GM19351 (cell line): ENCODE measurements around the gene LCN1.
"Not testable (repeated sequence)": the region's sequence is repeated elsewhere in the genome, so short reads cannot be mapped to it uniquely, and the experiment has no call there.

Experiments
- ATAC-seq: cut with Tn5 transposase; IDR thresholded peaks from one replicate; pipeline ENCODE4 v1.9.1; 2021; ENCODE audit warnings: mild to moderate bottlenecking, moderate library complexity; ENCODE audit not compliant: unreplicated experiment

Gene LCN1

GRCh38 chr9:135504262-135505243 lies 16.7 kb upstream of the LCN1 start:
- no peak for ATAC-seq

DNA sequence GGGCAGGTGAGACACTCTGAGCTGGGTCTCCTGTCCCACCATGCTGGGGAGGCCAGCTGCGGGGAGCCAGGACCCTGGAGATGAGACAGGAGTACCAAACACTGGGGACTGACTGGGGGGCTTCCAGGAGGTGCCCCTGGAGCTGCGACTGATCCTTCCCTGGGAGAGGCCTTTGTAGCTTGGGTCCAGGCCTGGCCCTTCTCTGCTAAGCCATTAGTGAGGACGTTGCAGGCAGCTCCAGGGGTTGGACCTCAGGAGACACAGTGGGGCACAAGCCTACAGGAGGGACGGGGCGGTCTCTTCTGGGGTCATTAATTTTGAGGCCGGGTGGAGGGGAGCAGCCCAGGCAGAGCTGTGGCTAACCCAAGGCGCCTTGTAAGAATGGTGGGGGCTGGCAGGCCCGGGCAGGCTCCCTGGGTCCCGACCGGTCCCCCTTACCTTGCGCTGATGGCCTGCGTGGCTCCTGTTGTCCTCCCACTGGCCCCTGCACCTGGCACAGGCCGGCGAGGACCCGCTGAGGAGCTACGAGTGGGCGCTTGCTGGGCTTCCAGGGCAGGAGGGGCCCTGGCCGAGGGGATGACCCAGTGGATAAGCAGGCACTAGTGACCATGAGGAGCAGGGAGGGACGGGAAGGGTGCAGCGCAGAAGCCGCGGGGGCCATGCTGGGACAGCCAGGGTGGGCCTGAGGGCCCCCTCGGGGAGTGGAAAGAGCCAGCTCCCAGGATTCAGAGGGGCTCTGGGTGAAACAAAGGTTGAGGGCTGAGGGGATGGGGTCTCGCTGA lies 15.6 kb upstream of the LCN1 start:
- no peak for ATAC-seq

DNA sequence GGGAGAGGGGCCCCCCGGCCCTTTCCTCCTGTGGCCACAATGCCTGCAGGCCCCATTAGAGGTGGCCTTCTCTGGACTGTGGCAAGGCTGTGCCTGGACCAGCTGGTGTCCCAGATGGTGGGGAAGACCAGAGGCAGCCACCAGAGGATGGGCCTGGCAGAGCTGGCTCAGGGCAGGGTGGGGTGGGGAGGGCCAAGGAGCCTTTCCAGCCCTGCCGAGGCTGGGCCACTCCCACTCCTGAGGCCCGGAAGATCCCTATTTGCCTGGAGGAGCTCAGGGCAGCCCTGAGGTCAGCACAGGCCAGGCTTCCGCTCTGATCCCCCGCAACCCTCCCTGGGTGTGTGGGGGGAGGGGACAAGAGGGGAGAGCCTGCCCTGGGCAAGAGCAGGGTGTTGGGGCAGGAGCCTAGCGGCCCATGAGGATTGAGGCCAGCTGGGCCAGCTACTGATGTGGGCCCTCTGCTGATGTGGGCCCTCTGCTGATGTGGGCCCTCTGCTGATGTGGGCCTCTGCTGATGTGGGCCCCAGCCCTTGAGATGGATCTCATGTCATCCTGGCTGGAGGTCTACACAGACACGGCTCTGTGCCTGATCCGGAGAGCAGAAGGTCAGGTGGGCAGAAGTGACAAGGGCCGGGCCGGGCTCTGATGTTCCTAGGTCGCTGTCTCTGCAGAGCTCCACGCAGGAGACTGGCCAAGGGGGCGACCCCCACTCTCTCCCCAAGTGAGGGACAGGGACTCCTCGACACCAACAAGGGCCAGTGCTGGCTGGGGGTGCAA lies 14.7 kb upstream of the LCN1 start:
- no peak for ATAC-seq

GRCh38 chr9:135507104-135508035 lies 13.9 kb upstream of the LCN1 start:
- no peak for ATAC-seq

DNA sequence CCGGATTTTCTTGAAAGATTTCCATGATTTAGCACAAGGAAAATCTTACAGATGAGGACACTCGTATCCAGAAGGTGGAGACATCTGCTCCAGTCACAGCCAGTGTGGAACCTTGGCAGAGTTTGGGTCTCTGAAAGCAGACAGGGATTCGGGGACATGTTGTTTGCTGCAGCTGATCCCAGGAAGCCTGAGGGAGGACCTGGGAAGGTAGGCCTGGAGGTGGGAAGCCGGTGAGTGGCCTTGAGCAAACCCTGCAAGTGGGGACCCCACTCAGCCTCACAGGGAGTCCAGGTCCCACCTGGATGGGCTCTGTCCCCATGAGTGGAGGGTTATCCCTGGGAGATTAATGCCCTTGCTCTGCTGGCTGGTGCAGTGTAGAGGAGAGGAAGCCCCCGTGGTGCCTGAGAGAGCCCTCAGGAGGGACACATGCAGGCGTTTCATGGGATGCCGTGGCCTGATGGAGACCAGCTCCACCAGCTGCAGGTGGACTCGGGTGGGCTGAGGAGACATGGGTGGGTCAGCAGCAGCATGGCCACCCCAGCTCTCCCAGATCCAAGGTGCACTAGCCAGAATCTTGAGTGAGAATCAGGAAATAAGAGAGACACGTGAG lies 12.9 kb upstream of the LCN1 start:
- no peak for ATAC-seq

DNA sequence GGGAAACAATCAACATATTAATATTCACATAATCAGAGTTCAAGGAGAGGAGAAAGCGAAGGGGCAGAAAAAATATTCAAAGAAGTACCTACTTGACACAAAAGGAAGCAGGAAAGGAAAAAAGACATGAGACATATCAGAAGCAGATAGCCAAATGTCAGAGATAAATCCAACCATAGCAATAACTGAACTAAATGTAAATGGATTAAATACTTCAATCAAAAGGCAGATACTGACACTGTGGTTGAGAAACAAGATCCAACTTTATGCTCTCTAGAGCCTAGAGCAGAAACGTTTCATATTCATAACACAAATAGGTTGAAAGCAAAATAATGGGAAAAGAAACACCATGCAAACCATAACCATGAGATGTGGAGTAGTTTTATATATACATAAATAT lies 11.8 kb upstream of the LCN1 start:
- no peak for ATAC-seq

DNA sequence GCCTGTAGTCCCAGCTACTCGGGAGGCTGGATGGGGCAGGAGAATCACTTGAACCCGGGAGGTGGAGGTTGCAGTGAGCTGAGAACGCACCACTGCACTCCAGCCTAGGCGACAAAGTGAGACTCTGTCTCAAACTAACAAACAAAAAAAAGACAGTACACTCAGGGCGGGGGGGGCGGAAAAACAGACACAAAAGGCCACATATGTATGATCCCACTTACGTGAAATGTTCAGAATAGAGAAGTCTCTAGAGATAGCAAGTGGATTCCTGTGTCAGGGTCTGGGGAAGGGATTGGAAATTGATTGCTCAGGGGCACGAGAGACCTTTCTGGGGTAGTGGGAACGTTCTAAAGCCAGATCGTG lies 9.0 kb upstream of the LCN1 start:
- ATAC-seq = no peak

DNA sequence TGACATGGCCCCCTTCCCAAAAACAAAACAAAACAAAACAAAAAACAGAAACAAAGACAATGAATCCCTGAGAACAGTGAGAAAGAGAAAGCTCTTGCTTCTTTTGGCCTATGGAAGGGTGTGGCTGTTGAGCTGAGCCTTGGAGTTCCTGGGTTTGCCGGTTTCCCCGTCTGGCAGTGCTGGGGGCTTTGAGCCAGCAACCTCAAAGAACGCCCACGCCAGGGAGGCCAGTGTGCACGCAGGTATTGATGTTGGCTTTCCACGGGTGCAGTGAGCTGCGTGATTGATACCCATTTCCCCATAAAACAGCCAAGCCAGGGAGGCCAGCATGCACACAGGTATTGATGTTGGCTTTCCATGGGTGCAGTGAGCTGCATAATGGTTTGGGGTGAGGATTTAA lies 8.3 kb upstream of the LCN1 start:
- ATAC-seq = no peak

- ATAC-seq = no peak
Observed at GRCh38 chr9:135513351-135513846, 7.8 kb upstream of the LCN1 start.

GRCh38 chr9:135513906-135514305 lies 7.3 kb upstream of the LCN1 start:
- ATAC-seq = not testable (repeated sequence)

GRCh38 chr9:135514342-135515082 lies 6.7 kb upstream of the LCN1 start:
- no peak for ATAC-seq

DNA sequence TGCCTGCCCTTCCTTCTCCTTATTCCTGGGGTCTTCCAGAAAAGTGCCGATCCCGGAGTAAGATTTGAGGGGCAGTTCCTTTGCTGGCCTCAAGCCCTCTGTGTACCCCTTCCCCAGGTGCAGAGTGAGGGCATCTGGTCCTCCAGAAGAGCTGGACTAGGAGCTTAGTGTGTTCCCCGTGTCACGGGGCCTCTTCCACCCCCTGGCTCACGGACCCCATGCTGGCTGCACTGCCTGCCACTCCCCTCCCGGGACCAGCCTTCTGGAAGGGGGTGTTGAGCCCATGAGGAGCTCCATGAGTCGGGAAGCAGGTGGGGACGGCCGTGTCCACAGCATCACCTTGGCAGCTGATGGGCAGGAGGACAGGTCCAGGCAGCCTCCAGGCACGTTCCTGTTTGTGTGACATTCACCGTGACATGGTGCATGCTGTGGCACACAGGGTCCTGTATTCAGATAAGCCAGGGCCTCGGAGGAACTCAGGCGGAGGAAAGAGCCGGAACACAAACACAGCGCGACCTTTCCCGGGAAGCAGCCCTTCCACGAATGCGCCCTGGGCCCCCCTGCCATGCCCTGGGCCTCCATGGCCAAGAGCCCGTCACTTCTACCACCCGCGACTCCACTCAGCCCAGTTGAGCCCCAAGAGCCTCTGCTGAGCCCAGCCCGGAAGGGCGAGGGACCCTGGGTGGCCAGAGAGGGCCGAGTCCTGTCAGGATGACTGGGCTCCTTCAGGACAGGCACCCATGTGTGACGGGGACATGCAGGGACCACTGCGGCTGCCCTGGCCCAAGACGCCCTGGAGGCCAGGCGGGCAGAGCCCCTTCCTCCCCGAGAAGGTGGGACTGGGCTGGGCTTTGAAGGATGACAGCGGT lies 5.9 kb upstream of the LCN1 start:
- ATAC-seq = no peak

DNA sequence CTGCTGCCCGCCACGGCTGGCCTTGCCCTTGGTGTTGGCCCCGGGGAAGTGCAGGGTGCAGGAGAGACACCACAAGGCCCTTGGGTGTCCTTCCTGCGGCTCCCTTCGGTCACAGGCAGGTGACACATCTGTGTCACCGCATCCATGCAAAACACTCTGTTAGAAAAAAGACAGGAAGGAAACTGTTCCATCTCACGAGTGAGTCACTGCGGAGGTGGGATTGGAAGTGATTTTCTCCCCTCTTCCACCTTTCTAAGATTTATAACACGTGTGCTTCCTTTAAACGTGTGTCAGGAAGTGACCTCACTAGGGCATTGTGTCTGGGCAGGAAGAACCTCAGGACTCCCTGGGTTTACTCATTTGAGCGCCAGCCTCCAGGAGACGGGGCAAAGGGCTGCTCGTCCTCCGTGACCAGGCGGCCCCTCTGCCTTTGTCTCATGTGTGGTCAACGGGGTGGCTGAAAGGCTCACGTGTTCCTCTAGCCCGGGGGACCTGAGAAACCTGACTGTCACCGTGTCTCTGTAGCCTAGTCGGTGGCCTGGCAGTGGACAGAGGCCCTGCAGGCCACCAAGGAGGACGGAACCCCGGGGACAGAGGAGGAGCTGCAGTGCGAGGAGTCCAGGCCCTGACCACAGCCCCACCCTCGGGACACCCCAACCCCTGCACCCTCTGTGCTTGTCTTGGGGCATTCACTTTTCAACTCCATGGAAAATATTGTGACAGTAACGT lies 4.9 kb upstream of the LCN1 start:
- ATAC-seq = no peak

DNA sequence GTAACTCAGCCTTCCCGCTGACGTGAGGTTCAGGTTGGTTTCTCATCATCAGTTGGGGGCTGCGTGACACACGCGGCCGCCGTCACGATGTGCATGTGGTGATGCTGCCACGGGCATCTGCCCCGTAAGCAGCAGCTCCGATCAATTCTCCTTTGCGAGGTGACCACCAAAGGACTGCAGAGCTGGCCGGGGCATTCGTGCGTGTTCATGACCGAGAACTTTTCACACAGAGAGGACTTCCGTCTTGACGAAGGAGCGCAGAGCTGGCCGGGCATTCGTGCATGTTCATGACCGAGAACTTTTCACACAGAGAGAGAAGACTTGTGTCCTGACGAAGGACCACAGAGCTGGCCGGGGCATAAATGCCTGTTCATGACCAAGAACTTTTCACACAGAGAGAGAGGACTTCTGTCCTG lies 3.8 kb upstream of the LCN1 start:
- ATAC-seq = no peak

- no peak for ATAC-seq
Observed at GRCh38 chr9:135519179-135519971, 1.9 kb upstream of the LCN1 start.

DNA sequence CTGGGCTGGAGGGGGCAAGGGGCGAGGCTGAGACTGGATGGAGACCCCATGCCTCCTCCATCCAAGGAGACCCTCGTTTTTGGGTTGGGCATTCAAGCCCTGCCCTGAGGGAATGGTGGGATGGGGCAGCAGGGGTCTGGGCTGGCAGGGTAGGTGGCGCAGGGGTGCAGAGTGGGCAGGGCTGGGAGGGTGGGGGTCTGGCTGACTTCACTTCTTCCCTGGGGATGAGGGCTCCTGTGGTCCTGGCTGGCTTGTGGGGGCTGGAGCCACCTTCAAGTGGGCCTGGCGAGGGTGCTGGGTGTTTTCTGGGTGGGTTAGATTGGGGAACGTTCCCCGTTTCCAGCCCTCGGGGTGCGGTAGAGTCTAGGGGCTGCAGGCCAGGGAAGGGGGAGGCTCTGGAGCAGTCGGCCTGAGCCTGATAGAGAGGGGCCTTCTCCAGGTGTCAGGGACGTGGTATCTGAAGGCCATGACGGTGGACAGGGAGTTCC lies 412 bp downstream of the LCN1 start:
- ATAC-seq = no peak
